OCI-LY1 (cell line): ENCODE data around the gene TPCN2.

Experiments
- EZH2 ChIP-seq: fragments of 200-600 bp; sonication (generic), shearing (Covaris generic); IDR thresholded peaks from 2 replicates; pipeline ENCODE4 v1.8.0; 2017; ENCODE audit warnings: borderline replicate concordance, mixed run types, mild to moderate bottlenecking, antibody characterized with exemption, low read length, moderate library complexity, mixed read lengths
- TF ChIP-seq, protein P1 (sequence below): fragments of 200-600 bp; sonication (generic), shearing (Covaris generic); IDR thresholded peaks from 2 replicates; pipeline ENCODE4 v1.5.1; 2017; ENCODE audit warnings: mild to moderate bottlenecking, antibody characterized with exemption, low read length, moderate library complexity, mixed read lengths

DNA sequence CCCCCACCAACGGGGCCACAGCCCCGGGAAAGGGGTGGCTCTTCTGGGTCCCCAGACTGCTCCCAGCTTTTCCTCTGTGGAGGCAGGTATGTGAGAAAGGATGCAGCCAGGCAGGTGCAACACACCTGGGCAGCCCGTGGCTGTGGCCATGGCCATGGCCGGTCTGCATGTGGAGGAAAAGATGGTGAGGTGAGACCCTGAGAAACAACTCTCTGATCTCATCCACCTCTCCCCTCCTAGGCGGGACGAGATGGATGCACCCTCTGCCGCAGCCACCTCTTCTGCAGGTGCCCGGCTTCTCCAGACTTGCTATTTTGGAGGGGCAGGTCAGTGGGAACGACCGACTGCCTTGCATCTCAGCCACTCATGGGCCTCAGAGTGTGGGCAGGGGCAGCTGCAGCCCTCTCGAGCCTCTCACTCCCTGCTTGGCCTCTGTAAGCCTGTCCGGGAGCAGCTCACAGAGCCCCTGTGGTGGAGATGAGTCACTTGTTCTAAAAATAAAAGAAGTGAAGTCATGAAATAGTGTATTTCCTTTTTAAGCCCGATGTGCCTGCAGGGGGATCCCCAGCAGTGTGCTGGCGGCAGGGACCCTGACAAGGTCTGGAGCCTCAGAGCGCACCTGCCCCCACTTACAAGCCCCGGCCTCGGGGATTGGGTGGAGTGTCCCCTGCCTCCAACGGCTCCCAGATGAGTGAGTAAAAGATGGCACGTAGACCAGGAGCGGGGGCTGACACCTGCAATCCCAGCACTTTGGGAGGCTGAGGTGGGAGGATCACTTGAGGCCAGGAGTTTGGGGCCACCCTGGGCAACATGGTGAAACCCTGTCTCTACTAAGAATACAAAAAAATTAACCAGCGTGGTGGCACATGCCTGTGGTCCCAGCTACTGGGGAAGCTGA is 117.7 kb downstream of the TPCN2 start:
- TF ChIP-seq, protein P1, sequence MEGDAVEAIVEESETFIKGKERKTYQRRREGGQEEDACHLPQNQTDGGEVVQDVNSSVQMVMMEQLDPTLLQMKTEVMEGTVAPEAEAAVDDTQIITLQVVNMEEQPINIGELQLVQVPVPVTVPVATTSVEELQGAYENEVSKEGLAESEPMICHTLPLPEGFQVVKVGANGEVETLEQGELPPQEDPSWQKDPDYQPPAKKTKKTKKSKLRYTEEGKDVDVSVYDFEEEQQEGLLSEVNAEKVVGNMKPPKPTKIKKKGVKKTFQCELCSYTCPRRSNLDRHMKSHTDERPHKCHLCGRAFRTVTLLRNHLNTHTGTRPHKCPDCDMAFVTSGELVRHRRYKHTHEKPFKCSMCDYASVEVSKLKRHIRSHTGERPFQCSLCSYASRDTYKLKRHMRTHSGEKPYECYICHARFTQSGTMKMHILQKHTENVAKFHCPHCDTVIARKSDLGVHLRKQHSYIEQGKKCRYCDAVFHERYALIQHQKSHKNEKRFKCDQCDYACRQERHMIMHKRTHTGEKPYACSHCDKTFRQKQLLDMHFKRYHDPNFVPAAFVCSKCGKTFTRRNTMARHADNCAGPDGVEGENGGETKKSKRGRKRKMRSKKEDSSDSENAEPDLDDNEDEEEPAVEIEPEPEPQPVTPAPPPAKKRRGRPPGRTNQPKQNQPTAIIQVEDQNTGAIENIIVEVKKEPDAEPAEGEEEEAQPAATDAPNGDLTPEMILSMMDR = no peak
- TF ChIP-seq EZH2 = no peak
